ENCODE data around the gene DDHD1.
"Not testable (repeated sequence)": the region's sequence is repeated elsewhere in the genome, so short reads cannot be mapped to it uniquely, and the experiment has no call there.

Gene DDHD1

GRCh38 chr14:53108292-53109104 lies 44.6 kb downstream of the DDHD1 start:
- H3K36me3 Mint-ChIP-seq (ENCODE audit: low read depth) = no peaks in the 10 kb centered on the region
- no peak overlapping the region for H3K4me3 Mint-ChIP-seq
- H3K9me3 Mint-ChIP-seq = no peaks in the 10 kb centered on the region
- H3K4me1 Mint-ChIP-seq (ENCODE audit: low read depth) = peaks cover 11% of the 10 kb centered on the region
- H3K27me3 Mint-ChIP-seq = no peaks in the 10 kb centered on the region
- H3K27ac Mint-ChIP-seq = no peak overlapping the region
- intact Hi-C loops (cut with micrococcal nuclease) = loop anchor here (10.0 kb wide), 1 partner anchor 46 kb away; the partner anchor contains the start of gene DDHD1

GRCh38 chr14:53106768-53107167 lies 46.4 kb downstream of the DDHD1 start:
- Mint-ChIP-seq H3K9me3 (no peaks in the 10 kb centered on the region), H3K27ac (no peak overlapping the region), H3K27me3 (no peaks in the 10 kb centered on the region), H3K4me3 (no peak overlapping the region), H3K36me3 (ENCODE audit: low read depth) (no peaks in the 10 kb centered on the region), H3K4me1 (ENCODE audit: low read depth) (peaks cover 12% of the 10 kb centered on the region)
- intact Hi-C loops (cut with micrococcal nuclease) = loop anchor here (10.0 kb wide), 1 partner anchor 48 kb away; the partner anchor contains the start of gene DDHD1

- Mint-ChIP-seq H3K4me3 (no peak overlapping the region), H3K9me3 (no peaks in the 10 kb centered on the region), H3K27ac (no peak overlapping the region), H3K36me3 (ENCODE audit: low read depth) (no peaks in the 10 kb centered on the region), H3K4me1 (ENCODE audit: low read depth) (peaks cover 12% of the 10 kb centered on the region), H3K27me3 (no peaks in the 10 kb centered on the region)
- intact Hi-C loops (cut with micrococcal nuclease) = loop anchor here (10.0 kb wide), 1 partner anchor 51 kb away; the partner anchor contains the start of gene DDHD1
Measured at GRCh38 chr14:53103636-53104340, 49.3 kb downstream of the DDHD1 start.

- Mint-ChIP-seq H3K27ac (no peak overlapping the region), H3K4me1 (ENCODE audit: low read depth) (no peaks in the 10 kb centered on the region), H3K27me3 (no peaks in the 10 kb centered on the region), H3K9me3 (no peaks in the 10 kb centered on the region), H3K36me3 (ENCODE audit: low read depth) (peaks cover 23% of the 10 kb centered on the region), H3K4me3 (no peak overlapping the region)
- intact Hi-C loops (cut with micrococcal nuclease) = no loop called here
Measured at GRCh38 chr14:53093206-53093605, 59.9 kb downstream of the DDHD1 start.

GRCh38 chr14:53090853-53091252 lies 62.3 kb downstream of the DDHD1 start:
- H3K4me3 Mint-ChIP-seq = no peak overlapping the region
- H3K27ac Mint-ChIP-seq = no peak overlapping the region
- H3K9me3 Mint-ChIP-seq = no peaks in the 10 kb centered on the region
- H3K4me1 Mint-ChIP-seq (ENCODE audit: low read depth) = no peaks in the 10 kb centered on the region
- intact Hi-C loops (cut with micrococcal nuclease) = no loop called here
- no peaks in the 10 kb centered on the region for H3K27me3 Mint-ChIP-seq
- peaks cover 30% of the 10 kb centered on the region for H3K36me3 Mint-ChIP-seq (ENCODE audit: low read depth)

GRCh38 chr14:53084954-53085353 lies 68.2 kb downstream of the DDHD1 start:
- intact Hi-C loops (cut with micrococcal nuclease); H3K4me1 Mint-ChIP-seq (ENCODE audit: low read depth); H3K27ac Mint-ChIP-seq; H3K4me3 Mint-ChIP-seq; H3K27me3 Mint-ChIP-seq; H3K9me3 Mint-ChIP-seq: not testable (repeated sequence)
- peaks cover 46% of the 10 kb centered on the region for H3K36me3 Mint-ChIP-seq (ENCODE audit: low read depth)

GRCh38 chr14:53064475-53064874 lies 88.6 kb downstream of the DDHD1 start:
- Mint-ChIP-seq H3K27me3 (no peaks in the 10 kb centered on the region), H3K4me1 (ENCODE audit: low read depth) (peaks cover 8% of the 10 kb centered on the region), H3K36me3 (ENCODE audit: low read depth) (no peaks in the 10 kb centered on the region), H3K27ac (no peak overlapping the region), H3K4me3 (no peak overlapping the region), H3K9me3 (no peaks in the 10 kb centered on the region)
- intact Hi-C loops (cut with micrococcal nuclease) = no loop called here

- intact Hi-C loops (cut with micrococcal nuclease) = no loop called here
- Mint-ChIP-seq H3K9me3 (no peaks in the 10 kb centered on the region), H3K36me3 (ENCODE audit: low read depth) (no peaks in the 10 kb centered on the region), H3K4me1 (ENCODE audit: low read depth) (peaks cover 8% of the 10 kb centered on the region), H3K27ac (no peak overlapping the region), H3K4me3 (no peak overlapping the region), H3K27me3 (no peaks in the 10 kb centered on the region)
Measured at GRCh38 chr14:53062856-53063255, 90.3 kb downstream of the DDHD1 start.

- intact Hi-C loops (cut with micrococcal nuclease) = no loop called here
- peaks cover 8% of the 10 kb centered on the region for H3K4me1 Mint-ChIP-seq (ENCODE audit: low read depth)
- no peaks in the 10 kb centered on the region for H3K9me3 Mint-ChIP-seq
- no peaks in the 10 kb centered on the region for H3K27me3 Mint-ChIP-seq
- H3K36me3 Mint-ChIP-seq (ENCODE audit: low read depth) = no peaks in the 10 kb centered on the region
- H3K27ac Mint-ChIP-seq = no peak overlapping the region
- H3K4me3 Mint-ChIP-seq = no peak overlapping the region
Measured at GRCh38 chr14:53060046-53060445, 93.1 kb downstream of the DDHD1 start.

- Mint-ChIP-seq H3K4me1 (ENCODE audit: low read depth) (no peaks in the 10 kb centered on the region), H3K9me3 (no peaks in the 10 kb centered on the region), H3K27ac (no peak overlapping the region), H3K36me3 (ENCODE audit: low read depth) (peaks cover 6% of the 10 kb centered on the region), H3K4me3 (no peak overlapping the region), H3K27me3 (no peaks in the 10 kb centered on the region)
- intact Hi-C loops (cut with micrococcal nuclease) = loop anchor here (1.0 to 10.0 kb wide), 2 partner anchors 232 to 390 kb away; no protein-coding TSS in a partner anchor
Measured at GRCh38 chr14:53055003-53055402, 98.1 kb downstream of the DDHD1 start.

- no peak overlapping the region for H3K4me3 Mint-ChIP-seq
- no peaks in the 10 kb centered on the region for H3K27me3 Mint-ChIP-seq
- intact Hi-C loops (cut with micrococcal nuclease) = loop anchor here (10.0 kb wide), 1 partner anchor 390 kb away; no protein-coding TSS in a partner anchor
- H3K36me3 Mint-ChIP-seq (ENCODE audit: low read depth) = peaks cover 6% of the 10 kb centered on the region
- no peaks in the 10 kb centered on the region for H3K9me3 Mint-ChIP-seq
- no peak overlapping the region for H3K27ac Mint-ChIP-seq
- H3K4me1 Mint-ChIP-seq (ENCODE audit: low read depth) = no peaks in the 10 kb centered on the region
Measured at GRCh38 chr14:53054457-53054856, 98.7 kb downstream of the DDHD1 start.

- H3K36me3 Mint-ChIP-seq (ENCODE audit: low read depth) = peaks cover 12% of the 10 kb centered on the region
- no peaks in the 10 kb centered on the region for H3K27me3 Mint-ChIP-seq
- intact Hi-C loops (cut with micrococcal nuclease) = no loop called here
- no peaks in the 10 kb centered on the region for H3K4me1 Mint-ChIP-seq (ENCODE audit: low read depth)
- no peaks in the 10 kb centered on the region for H3K9me3 Mint-ChIP-seq
- H3K27ac Mint-ChIP-seq = no peak overlapping the region
- no peak overlapping the region for H3K4me3 Mint-ChIP-seq
Measured at GRCh38 chr14:53048631-53049030, 104.5 kb downstream of the DDHD1 start.

- intact Hi-C loops (cut with micrococcal nuclease) = no loop called here
- H3K36me3 Mint-ChIP-seq (ENCODE audit: low read depth) = peaks cover 23% of the 10 kb centered on the region
Measured at GRCh38 chr14:53047307-53048069, 105.6 kb downstream of the DDHD1 start.

GRCh38 chr14:53044486-53044885 lies 108.6 kb downstream of the DDHD1 start:
- H3K4me1 Mint-ChIP-seq (ENCODE audit: low read depth) = no peaks in the 10 kb centered on the region
- intact Hi-C loops (cut with micrococcal nuclease) = no loop called here
- no peak overlapping the region for H3K27ac Mint-ChIP-seq
- H3K9me3 Mint-ChIP-seq = no peaks in the 10 kb centered on the region
- H3K27me3 Mint-ChIP-seq = no peaks in the 10 kb centered on the region
- no peak overlapping the region for H3K4me3 Mint-ChIP-seq
- peaks cover 42% of the 10 kb centered on the region for H3K36me3 Mint-ChIP-seq (ENCODE audit: low read depth)

More at GRCh38 chr14:53047307-53048069, 105.6 kb downstream of the DDHD1 start:
- Mint-ChIP-seq H3K27me3 (no peaks in the 10 kb centered on the region), H3K4me1 (ENCODE audit: low read depth) (no peaks in the 10 kb centered on the region), H3K4me3 (no peak overlapping the region), H3K27ac (no peak overlapping the region), H3K9me3 (no peaks in the 10 kb centered on the region)
